Fibroblast of skin of scalp (primary cell): ENCODE data around the gene KRT28.
"Not testable (repeated sequence)": the region's sequence is repeated elsewhere in the genome, so short reads cannot be mapped to it uniquely, and the experiment has no call there.

Experiments used
- DNase-seq: peaks from one replicate; pipeline ENCODE4 v3.0.0-alpha.2; 2013

The KRT28 gene

DNA sequence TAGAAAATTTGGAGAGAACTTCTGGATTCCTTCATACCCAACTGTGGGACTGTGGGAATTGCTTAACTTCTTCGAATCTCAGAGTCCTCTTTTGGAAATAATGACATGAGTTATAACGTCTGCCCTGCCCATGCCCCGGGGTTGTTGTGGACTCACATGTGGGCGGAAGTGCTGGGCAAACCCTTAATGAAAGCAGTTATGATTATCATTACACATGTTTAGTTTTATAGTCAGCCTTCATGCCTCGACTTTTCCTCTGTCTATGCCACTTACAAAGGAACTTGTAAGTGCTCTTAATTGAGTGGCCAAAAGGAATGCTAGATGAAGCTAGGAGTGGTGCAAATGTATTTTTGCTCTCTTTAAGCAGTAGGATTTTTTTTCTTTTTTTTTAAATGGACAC, 21.3 kb downstream of the KRT28 start:
- no peak for DNase-seq

DNA sequence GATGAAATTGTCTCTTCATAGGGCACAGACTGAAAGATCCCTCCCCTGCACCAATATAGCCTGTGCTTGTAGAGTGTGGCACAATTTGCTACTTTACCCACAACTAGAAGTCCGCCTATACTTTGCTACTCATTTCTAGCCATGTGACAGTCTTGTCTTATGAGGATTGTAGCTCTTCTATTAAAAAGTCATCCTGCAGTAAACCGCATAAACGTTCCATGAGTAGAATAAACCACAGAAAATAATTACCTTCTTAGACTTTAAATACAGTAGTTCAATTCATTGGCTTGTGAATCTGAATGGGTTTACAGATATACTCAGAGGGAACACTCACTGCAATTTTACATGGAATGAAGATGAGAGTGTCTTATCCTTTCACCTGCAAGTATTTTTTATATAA, 21.8 kb downstream of the KRT28 start:
- no peak for DNase-seq

DNA sequence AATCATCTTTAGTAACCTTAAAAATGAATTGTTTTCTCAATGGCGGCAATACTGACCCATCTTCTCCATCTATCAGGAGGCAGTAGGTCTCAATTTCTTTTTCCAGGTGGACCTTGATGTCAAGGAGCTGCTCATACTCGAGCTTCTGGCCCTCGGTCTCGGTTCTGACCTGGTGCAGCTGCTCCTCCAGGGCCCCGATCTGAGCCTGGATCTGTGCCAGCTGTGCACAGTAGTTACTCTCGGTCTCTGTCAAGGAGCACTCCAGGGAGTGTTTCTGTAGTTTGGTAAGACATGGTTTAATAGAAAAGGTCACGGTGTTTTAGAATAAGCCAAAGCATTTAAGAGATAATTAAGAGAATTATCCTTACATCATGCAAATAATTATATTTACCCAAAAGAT, 22.3 kb downstream of the KRT28 start:
- DNase-seq: no peak

DNA sequence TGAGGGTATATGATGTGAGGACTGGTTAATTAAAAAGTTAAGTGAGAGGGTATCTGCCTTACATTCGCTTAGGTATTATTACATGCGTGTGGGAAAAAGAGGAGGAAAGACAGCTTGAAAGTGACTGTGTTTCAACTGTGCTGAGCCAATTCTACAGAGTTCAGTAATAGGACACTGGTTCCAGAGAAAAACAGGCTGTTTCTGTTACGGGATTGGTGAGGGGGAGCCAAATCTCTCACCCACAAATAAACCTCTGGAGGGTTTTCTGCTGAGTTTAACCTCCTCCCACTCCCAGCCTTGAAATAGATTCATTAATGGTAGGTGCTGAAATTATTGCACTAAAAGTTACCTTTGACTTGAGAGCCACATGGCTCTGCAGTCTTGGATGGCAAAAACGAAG, 23.8 kb downstream of the KRT28 start:
- no peak for DNase-seq

DNA sequence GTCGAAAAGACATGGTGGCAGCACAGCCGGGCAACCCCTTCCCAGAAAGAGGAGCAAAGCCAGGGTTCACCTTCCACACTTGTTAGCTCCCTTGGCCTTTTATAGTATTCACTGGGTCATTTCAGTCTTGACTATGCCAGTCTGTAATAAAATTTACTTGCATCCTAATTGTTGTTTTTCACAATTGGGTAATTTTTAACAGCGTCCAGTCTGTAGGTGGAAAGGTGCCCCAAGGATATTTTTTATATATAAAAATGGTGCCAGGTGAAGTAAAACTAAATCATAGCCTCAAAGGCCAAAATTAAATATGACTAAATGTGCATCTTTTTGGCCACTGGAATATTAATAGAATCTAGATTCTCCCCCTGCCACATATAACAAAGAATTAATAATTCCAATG, 27.7 kb downstream of the KRT28 start, which contains the start of gene KRT26:
Gene KRT26, minus strand, starts transcription at position 101 of the 400 bp plus-strand sequence. Its CDS starts 88 bp downstream, at position 13.
- no peak for DNase-seq

DNA sequence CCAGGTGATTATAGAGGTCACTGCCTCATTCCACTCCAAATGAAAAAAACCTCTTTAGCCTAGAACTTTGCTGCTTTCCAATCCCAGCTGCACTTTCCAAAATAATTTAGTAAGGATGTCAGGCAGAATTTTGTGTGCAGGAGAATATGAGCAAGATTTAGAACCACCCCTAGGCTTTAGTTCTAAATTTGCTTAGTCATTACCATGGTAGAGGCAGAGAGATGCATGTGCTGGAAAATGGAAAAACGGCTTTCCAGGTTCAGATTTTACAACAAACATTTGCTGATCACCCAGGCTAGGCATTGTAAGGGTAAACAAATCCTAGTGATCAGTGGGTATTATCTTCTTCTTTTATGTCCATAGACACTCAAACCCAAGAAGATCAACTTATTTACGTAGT, 34.1 kb downstream of the KRT28 start:
- DNase-seq: no peak

DNA sequence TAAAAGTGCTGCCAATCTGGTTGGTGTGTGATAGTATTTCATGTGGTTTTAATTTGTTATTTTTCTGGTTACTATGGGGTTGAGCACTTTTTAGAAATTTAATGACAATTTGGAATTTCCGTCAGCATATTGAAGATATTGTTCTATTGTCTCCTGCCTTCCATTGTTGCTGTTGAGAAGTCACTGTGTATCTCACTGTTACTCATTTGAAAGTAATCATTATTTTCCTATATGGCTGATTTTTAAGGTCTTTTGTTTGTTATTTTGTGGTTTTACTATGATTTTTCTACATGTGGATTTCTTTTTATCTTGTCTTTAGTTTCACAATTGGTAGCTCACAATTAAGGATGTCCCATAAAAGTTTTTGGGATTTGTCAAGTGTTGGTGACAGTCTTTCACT, 36.0 kb downstream of the KRT28 start:
- no peak for DNase-seq

DNA sequence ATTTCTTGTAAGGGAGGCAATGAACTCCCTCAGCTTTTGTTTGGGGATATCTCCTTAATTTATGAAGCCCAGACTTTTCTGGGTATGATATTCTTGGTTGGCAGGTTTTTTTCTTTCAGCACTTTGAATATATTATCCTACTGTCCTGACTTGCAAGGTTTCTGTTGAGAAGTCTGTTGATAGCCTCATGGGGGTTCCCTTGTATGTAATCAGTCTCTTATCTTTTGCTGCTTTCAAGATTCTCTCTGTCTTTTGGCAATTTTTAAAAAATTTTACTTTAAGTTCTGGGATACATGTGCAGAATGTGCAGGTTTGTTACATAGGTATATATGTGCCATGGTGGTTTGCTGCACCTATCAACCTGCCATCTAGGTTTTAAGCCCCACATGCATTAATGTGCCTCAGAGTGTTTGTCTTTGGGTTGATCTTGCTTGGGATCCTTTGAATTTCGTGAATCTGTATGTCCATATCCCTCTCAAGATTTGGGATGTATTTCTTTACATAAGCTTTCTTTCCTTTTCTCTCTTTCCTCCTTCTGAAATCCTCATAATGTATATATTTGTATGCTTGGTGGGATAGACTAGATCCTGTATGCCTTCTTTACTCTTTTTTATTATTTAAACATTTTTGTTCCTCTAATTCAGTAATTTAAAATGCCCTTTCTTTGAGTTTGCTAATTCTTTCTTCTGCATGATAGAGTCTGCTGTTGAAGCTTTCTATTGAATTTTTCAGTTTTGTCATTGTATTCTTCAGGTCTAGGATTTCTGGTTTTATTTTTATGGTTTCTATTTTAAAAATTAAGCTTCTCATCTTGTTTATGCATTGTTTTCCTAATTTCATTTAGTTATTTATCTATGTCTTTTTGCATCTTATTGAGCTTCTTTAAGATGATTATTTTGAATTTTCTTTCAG, 39.4 kb downstream of the KRT28 start:
- DNase-seq: no peak

DNA sequence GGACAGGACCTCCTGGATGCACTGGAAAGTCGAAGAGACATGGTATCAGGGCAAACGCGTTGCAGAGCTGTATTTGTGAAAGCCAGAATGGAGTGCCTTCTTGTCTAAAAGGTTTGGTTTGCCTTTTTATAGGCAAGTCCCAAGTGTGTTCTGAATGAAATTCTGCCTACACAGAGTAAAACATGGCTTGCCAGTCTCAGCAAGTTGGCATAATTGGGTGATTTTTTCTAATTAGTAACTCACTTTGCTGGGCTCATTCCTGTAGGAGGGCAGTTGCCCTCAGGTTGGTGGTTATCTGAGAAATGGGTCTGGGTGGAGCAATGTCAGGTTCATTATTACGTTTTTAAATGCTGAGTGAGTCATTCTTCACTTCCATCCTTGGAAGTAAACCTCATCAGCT, 44.5 kb downstream of the KRT28 start, which contains the start of gene KRT25:
Gene KRT25, minus strand, starts transcription at position 101 of the 400 bp plus-strand sequence. Its CDS starts 60 bp downstream, at position 41.
- DNase-seq: no peak

DNA sequence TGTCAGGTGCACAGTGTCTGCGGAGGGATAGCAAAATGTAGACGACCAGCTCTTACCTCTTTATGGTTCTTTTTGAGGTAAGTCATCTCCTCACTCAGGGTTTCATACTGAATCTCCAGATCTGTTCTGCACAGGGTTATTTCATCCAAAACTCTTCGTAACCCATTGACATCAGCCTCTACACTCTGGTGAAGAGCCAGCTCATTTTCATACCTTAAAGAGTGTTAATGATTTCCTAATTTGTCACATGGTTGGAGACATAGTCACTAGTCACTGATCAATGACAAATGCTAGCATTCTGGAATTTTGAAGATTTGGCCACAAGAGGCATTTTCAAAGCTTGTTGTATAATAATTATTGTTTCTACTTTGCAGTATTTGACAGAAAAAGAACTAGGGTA, 46.0 kb downstream of the KRT28 start:
- no peak for DNase-seq

DNA sequence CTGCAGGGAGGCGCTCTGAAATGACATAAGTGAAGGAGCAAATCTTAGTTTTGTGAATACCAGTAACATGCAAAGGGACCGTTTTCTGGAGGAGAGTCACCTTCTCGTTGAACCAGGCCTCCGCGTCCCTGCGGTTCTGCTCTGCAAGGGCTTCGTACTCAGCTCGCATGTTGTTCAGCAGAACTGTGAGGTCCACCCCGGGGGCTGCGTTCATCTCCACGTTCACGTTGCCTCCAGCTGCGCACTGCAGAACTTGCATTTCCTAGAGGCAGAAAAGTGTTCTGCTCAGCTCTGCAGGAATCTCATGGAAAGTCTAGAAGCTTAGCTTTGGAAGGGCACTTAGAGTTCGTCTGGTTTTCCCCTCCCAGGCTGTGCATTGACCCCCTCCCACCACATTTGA, 48.7 kb downstream of the KRT28 start:
- no peak for DNase-seq

DNA sequence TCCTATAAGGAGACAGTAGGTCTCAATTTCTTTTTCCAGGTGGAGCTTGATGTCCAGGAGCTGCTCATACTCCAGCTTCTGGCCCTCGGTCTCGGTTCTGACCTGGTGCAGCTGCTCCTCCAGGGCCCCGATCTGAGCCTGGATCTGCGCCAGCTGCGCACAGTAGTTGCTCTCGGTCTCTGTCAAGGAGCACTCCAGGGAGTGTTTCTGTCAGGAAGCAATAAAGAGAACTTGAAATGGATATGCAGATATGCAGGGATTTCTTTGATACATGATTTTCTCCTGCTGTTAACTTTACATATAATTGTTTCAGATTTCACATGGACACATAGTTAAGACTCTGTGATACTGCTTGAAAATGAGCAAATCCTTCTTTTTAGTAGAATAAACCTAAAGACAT, 49.4 kb downstream of the KRT28 start:
- DNase-seq: no peak

DNA sequence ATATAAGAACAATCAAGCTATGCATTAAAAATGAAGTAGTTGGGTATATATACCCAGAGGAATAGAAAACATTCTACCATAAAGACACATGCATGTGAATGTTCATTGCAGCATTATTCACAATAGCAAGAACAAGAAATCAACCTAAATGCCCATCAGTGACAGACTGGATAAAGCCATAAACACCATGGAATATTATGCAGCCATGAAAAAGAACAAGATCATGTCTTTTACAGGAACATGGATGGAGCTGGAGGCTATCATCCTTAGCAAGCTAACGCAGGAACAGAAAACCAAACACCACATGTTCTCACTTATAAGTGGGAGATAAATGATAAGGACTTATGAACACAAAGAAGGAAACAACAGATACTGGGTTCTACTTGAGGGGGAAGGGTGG, 51.1 kb downstream of the KRT28 start:
- DNase-seq: not testable (repeated sequence)
